ENCODE data around the gene MST1.
"Not testable (repeated sequence)": the region's sequence is repeated elsewhere in the genome, so short reads cannot be mapped to it uniquely, and the experiment has no call there.

The MST1 gene

GRCh38 chr3:49700453-49701128, 11.3 kb upstream of the MST1 start:
- no peak for DNase-seq

- no peak for DNase-seq
Observed at GRCh38 chr3:49700014-49700413, 10.7 kb upstream of the MST1 start.

GRCh38 chr3:49699281-49699979, 10.2 kb upstream of the MST1 start:
- DNase-seq = no peak

GRCh38 chr3:49695350-49696015, 6.2 kb upstream of the MST1 start:
- DNase-seq = not testable (repeated sequence)

- DNase-seq = not testable (repeated sequence)
Observed at GRCh38 chr3:49694409-49695070, 5.3 kb upstream of the MST1 start.

GRCh38 chr3:49691481-49691880, 2.2 kb upstream of the MST1 start:
- DNase-seq = not testable (repeated sequence)

GRCh38 chr3:49690856-49691255, 1.6 kb upstream of the MST1 start:
- not testable (repeated sequence) for DNase-seq

GRCh38 chr3:49689908-49690624, 792 bp upstream of the MST1 start:
- not testable (repeated sequence) for DNase-seq

GRCh38 chr3:49688338-49689045, 782 bp downstream of the MST1 start:
- DNase-seq = not testable (repeated sequence)

GRCh38 chr3:49687424-49687795, 1.9 kb downstream of the MST1 start:
- DNase-seq = not testable (repeated sequence)

- DNase-seq = not testable (repeated sequence)
Observed at GRCh38 chr3:49686769-49687423, 2.4 kb downstream of the MST1 start.

GRCh38 chr3:49686346-49686745, 2.9 kb downstream of the MST1 start:
- DNase-seq = not testable (repeated sequence)

- DNase-seq = not testable (repeated sequence)
Observed at GRCh38 chr3:49685846-49686245, 3.4 kb downstream of the MST1 start.

GRCh38 chr3:49685103-49685502, 4.2 kb downstream of the MST1 start:
- DNase-seq = not testable (repeated sequence)

GRCh38 chr3:49684453-49684852, 4.8 kb downstream of the MST1 start:
- DNase-seq = not testable (repeated sequence)

- DNase-seq = no peak
Observed at GRCh38 chr3:49683162-49683561, 6.1 kb downstream of the MST1 start.

GRCh38 chr3:49681543-49681942, 7.7 kb downstream of the MST1 start:
- DNase-seq = no peak

- no peak for DNase-seq
Observed at GRCh38 chr3:49681232-49681522, 8.1 kb downstream of the MST1 start.

GRCh38 chr3:49680493-49681231, 8.6 kb downstream of the MST1 start:
- DNase-seq = no peak

- no peak for DNase-seq
Observed at GRCh38 chr3:49675912-49676311, 13.4 kb downstream of the MST1 start.

- DNase-seq = no peak
Observed at GRCh38 chr3:49674497-49674983, 14.7 kb downstream of the MST1 start.
